Panc1 (cell line): ENCODE results near the gene CERT1.

ENCODE experiments used
- CTCF ChIP-seq: fragments of 450-650 bp; IDR thresholded peaks from 2 replicates; pipeline ENCODE4 v1.5.1; 2017; ENCODE audit warnings: mild to moderate bottlenecking
- POLR2AphosphoS5 ChIP-seq: IDR thresholded peaks from 2 replicates; pipeline ENCODE4 v1.6.1; 2012; ENCODE audit warnings: mild to moderate bottlenecking, low read depth, low read length, moderate library complexity
- TCF7L2 ChIP-seq: IDR thresholded peaks from 2 replicates; pipeline ENCODE4 v1.6.1; 2011; ENCODE audit warnings: mild to moderate bottlenecking, low read depth, low read length, inconsistent platforms

- no peak for TF ChIP-seq POLR2AphosphoS5
- no peak for TF ChIP-seq CTCF
- TF ChIP-seq TCF7L2 = no peak
Observed at GRCh38 chr5:75481024-75481423, 30.4 kb downstream of the CERT1 start.
